CD4-positive, alpha-beta T cell treated with Interleukin-10 for 1 hour (primary cell): ENCODE results near the gene SMG6.

Experiments used
- DNase-seq: peaks from one replicate; pipeline ENCODE4 v3.0.0-alpha.2; 2020

Gene SMG6

GRCh38 chr17:2197271-2197670, 106.3 kb downstream of the SMG6 start:
- no peak for DNase-seq

DNA sequence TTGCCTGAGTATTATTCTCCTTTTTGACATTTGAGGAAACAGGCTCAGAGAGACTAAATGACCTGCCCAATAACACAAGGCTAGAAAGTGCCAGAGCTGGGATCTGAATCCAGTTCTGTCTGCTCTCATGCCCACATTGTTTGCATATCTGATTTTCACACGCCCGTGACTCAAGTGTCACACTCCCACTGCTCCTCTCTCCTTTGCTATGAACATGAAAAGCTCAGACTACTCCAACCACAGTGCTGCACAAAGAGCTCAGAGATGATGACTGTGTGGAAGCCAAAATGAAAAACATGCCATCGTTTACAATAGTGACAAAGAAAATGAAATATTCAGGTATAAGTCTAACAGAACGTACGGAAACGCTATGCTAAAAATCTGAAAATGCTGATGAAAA, 107.9 kb downstream of the SMG6 start:
- no peak for DNase-seq

DNA sequence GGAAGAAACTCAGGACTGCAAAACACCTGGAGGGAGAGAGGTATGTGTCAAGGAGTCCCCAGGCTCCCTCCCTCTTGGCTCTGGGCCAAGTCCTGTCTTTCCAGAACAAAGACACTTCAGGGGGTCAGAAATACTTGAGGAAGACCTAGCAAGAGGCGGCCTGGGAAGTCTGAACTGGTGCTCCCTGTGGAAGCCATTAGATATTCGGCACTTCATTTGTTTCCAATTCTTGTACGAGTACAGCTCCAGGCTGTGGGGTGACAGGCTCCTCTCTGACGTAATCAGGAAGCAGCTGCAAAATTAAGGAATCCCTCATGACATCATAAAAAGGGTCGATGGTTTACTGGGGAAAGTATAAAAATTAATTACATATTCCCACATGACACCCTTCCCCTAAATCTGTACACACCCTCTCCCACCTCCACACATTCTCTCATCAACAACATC, 108.7 kb downstream of the SMG6 start:
- no peak for DNase-seq

GRCh38 chr17:2192367-2193057, 111.1 kb downstream of the SMG6 start:
- peak; percentile 63 for DNase-seq

DNA sequence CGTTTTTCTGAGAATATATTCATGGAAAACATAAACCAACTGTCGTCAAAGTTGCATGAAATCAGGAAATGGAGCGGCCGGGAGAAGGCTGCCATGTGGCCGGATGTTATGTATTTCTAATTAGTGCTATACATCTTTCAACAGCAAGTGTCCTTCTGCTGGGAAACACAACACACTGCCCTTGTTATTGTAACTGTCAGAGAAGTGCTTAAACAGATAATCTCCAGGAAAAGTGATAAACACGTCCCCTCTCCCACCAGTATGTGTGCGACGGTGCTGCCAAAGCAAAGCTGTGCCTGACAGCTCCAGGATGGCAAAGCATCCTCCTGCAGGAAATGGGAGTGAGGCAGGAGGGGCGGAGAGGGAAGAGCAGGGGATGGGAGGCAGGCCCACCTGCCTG, 111.8 kb downstream of the SMG6 start:
- no peak for DNase-seq

- no peak for DNase-seq
Observed at GRCh38 chr17:2191227-2191626, 112.4 kb downstream of the SMG6 start.

DNA sequence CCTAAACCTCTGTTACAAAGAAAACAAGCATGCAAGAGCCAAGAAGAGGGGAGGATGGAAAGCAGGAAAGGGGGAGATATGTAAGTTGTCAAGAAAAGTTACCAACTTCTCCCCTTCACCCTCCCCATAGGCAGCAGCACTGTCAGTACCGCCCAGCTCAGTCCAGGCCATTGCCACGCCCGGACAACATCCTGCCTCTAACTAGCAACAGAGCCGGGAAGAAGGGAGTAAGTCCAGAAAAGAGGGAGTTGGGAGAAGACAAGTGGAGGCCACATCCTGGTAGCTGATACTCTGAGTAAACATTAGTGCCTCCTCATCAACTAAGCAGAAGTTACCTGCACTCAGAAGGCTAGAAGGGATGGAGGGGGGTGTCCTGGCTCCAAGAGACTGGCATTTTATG, 113.6 kb downstream of the SMG6 start:
- no peak for DNase-seq

- no peak for DNase-seq
Observed at GRCh38 chr17:2188971-2189630, 114.5 kb downstream of the SMG6 start.

- DNase-seq, result no peak
Observed at GRCh38 chr17:2187758-2188157, 115.8 kb downstream of the SMG6 start.

GRCh38 chr17:2186937-2187336, 116.6 kb downstream of the SMG6 start:
- no peak for DNase-seq

DNA sequence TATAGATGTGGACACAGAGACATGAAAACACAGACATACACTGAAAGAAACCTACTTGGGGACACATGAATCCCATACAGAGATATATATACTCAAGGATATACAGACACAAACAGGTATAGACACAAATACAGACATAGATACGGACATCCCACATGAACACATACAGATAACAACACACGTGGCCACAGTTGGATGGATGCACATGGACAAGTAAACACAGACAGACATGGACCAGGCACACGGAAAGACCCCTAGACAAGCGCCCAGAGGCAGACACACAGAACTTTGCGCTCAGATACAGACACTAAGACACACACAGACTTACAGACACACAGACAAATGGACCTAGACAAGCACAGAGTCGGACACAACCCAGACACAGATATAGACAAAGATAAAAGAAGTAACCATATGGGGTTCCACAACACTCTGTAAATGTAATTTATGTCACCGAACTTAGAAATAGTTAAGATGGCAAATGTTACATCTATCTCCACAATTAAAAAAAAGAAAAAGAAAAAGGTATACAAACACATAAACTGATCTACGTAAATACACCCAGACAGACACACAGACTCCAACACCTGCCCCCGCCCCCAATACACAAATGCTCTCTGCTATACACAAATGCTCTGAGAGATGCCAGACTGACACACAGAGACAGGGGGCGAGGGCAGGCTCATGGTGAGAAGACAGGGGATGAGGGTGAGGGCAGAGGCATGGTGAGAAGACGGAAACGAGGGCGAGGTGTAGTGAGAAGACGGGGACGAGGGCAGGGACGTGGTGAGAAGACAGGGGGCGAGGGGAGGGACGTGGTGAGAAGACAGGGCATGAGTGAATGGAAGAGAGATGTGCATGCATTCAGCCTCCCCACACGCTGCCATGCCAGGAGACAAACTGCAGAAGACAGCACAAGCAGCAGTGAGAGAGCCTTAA, 118.3 kb downstream of the SMG6 start:
- DNase-seq, result peak; percentile 12

DNA sequence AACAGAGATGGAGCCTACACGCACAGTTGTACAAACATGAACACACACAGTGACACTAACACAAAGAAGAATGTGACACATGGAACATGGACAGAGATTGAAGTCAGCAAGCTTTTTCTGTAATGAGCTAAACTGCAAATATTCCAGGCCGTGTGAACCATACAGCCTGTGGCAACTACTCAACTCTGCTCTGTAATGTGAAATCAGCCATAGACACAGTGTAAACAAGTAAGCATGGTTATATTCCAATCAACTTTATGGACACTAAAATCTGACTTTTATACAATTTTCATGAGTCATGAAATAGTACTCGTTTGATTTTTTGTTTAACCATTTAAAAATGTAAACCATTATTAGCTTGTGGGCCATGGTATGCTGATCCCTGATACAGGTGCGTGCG, 120.2 kb downstream of the SMG6 start:
- no peak for DNase-seq

DNA sequence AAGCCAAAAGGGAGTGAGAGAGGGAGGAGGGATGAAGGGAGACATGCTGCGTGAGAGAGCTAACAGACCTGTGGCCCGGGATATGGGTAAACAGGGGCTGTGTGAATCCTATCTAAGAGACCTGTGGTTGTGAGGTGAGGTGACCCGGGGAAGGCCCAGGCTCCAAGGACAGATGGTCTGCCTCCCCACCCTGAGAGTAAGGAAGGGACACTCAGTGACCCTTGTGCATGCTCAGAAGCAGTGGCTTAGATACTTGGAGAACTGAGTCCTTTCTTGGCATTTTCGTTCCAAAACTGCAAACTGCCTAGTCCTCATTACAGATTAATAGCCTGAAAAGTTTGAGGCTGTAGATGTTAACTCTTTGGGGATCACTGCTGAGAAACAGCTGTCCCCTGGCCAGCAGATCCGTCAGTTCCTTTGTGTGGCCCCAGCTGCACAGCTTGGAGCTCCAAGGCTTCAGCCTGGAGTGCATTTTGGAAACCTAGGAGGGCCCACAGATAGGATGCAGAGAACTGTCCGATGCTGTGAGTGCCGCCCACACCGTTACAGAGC, 121.6 kb downstream of the SMG6 start:
- no peak for DNase-seq

DNA sequence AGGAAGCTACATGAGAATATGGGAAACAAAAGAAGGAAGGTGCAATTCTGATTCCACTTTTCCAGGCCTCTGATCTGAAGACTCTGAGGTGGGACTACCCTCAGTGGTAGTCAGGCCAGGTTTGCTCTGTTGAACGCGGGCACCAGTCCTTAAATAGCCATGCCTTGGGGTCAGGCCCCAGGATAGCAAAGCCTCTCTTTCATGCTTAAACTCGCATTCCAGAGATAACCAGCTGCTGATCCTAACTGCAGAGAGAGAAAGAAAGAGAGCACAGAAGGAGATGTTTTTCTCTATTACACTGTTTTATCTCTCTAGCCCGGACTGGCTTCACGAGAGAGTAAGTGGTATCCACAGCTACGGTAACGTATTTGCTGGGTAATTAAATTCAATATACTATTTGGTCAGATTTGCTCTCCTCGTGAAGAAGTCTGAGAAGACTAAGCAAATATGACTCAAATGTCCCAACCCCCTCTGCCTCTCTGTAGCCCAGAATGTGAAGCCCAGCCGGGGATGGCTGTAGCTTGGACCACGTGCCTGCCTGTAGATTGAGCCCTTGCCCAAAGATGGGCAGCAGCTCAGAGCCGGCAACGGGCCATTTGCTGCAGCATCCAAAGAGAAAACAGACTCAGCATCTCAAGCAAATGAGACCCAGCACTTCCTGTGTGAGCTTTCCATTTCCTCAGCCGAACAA, 122.2 kb downstream of the SMG6 start:
- DNase-seq, result no peak

- no peak for DNase-seq
Observed at GRCh38 chr17:2180768-2181167, 122.8 kb downstream of the SMG6 start.

DNA sequence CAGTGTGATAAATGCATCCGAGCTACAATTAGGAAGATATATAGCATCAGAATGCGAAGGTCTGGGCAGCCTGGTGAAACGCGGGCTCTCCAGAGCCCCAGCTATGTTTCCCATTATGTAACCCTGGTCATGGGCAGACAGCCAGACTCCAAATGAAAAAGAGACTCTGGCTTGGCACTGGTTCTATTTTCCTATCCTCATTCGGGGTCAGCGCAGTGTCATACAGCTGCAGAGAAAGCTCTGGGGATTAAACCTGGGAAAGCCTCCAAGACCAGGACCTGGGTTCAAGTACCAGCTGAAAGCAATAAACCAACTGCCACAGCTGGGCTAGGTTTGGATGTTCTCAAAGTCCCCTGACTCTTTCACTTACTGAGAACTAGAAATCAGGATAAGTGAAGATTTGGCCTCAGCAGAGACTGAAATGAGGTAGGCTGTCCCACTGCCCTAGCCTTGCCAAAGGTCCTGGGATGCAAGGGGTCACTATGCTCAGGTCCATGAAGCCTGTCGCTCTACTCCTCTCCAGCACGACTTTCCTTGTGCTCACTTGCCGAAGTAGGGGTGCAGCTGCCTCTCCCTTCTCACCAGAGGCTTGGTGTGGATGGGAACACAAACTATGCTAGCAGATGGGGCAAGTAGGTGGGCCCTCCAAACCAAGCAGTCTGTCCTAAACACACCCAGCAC, 123.8 kb downstream of the SMG6 start:
- no peak for DNase-seq

GRCh38 chr17:2178798-2179501, 124.6 kb downstream of the SMG6 start:
- no peak for DNase-seq

GRCh38 chr17:2177235-2177811, 126.3 kb downstream of the SMG6 start:
- no peak for DNase-seq

DNA sequence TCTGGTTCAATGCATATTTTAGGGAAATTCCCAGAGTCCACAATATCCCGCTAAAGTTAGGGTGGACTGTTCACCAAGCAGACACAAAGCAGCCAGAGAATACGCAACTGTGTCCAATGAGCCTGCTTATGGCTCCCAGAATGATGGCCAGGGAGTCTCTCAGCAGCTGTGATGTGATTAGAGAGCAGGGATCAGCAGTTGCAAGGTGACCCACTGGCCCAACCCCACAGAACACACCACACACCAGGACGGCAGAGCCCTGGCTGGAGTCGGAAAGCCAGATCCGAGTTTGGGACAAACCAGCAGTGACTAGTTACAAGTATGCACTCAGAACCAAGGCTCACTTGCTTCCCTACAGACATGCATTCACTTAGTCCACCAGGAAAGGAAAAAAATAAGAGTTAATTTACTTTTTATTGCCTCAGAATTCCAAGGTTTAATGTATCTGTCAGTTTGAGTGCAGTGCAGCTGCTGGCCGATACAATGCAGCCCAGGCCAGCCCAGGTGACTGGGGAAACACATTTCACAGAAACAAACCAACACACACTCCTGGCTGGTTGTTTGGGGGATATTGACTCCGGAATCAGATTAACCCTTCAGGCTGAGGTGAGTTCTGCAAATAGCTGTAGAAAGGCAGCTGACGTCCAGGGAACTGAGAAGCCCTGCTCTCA, 127.0 kb downstream of the SMG6 start:
- no peak for DNase-seq

DNA sequence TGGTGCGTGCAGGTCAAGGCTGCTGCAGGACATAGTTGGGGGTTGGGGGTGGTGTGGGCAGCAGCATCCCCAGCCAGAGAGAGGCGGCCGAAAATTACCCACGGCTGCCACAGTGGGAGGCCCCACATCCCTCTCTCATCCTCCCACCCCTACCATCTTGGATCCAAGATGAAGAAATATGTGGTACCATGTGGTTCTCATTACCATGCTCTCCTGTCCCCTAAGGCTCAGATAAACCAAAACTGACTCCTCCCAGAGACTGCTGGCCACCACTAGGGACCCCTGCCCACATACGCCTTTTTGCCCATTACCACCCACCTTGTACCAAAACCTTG, 128.3 kb downstream of the SMG6 start:
- DNase-seq, result no peak
